ENCODE measurements around the gene TM9SF4.
"Not testable (repeated sequence)": the region's sequence is repeated elsewhere in the genome, so short reads cannot be mapped to it uniquely, and the experiment has no call there.

TM9SF4 gene

DNA sequence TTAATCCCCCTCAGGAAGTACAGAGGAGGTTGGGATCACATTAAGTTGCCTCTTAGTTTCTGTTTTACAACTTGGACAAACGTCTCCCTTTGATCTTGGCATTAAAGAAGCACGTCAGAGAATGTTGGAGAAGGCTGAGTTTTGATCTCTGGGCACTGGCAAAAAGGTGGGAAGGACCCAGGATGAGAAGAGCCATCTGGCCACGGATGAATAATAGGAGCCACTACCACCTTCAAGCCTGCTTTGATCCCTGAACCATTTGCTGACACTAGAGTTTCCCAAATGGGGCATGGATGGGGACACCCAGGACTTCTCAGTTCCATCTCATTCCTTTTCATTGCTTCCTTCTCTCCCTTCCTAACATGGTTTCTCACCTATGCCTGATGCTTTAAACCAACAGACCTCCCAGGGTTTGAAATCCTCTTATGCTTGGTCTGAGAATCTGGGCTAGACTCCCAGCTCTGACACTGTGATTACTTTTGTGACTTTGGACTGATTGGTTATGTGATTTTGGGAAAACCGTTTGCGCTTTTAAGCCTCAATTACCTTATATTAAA lies 5.8 kb downstream of the TM9SF4 start:
- TF ChIP-seq, protein P1, sequence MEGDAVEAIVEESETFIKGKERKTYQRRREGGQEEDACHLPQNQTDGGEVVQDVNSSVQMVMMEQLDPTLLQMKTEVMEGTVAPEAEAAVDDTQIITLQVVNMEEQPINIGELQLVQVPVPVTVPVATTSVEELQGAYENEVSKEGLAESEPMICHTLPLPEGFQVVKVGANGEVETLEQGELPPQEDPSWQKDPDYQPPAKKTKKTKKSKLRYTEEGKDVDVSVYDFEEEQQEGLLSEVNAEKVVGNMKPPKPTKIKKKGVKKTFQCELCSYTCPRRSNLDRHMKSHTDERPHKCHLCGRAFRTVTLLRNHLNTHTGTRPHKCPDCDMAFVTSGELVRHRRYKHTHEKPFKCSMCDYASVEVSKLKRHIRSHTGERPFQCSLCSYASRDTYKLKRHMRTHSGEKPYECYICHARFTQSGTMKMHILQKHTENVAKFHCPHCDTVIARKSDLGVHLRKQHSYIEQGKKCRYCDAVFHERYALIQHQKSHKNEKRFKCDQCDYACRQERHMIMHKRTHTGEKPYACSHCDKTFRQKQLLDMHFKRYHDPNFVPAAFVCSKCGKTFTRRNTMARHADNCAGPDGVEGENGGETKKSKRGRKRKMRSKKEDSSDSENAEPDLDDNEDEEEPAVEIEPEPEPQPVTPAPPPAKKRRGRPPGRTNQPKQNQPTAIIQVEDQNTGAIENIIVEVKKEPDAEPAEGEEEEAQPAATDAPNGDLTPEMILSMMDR (IDR thresholded peaks at IDR 0.05; ENCODE audit: control insufficient read depth, insufficient read depth, low read depth, low read length, missing control alignments) = no peak
- no peak overlapping the region for H3K4me3 ChIP-seq (ENCODE audit: control insufficient read depth, low read depth, low read length)
- no peak for DNase-seq (ENCODE audit: low read depth)

DNA sequence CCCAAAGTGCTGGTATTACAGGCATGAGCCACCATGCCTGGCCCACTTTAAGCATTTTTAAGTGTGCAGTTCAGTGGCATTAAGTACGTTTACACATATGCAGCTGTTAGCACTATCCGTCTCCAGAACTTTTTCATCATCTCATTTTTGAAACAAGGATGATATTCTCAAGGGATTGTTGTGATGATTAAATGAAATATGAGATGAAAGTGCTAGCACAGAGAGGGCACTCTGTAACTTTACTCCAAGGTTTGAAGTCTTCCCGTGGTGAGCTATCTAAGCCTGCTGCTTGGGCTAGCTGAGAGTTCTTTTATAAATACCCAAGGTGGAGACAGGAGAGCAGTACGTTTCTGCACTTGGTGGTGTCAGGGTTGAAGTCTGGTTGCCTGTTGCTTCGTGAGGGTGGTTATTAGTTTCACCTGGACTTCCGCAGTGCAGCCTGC lies 6.6 kb downstream of the TM9SF4 start:
- no peak overlapping the region for H3K4me3 ChIP-seq (ENCODE audit: control insufficient read depth, low read depth, low read length)
- DNase-seq (ENCODE audit: low read depth) = no peak
- TF ChIP-seq, protein P1 (IDR thresholded peaks at IDR 0.05; ENCODE audit: control insufficient read depth, insufficient read depth, low read depth, low read length, missing control alignments) = no peak

DNA sequence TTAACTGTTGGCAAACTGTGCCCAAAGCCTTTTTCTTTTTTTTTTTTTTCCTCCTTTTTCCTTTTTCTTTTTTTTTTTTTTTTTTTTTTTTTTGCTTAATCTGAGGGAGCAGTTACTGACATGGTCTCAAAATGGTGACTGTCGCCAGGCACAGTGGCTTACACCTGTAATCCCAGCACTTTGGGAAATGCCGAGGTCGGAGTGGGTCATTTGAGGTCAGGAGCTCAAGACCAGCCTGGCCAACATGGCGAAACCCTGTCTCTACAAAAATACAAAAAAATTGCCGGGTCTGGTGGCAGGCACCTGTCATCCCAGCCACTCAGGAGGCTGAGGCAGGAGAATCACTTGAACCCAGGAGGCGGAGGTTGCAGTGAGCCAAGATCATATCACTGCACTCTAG lies 7.3 kb downstream of the TM9SF4 start:
- DNase-seq (ENCODE audit: low read depth); H3K4me3 ChIP-seq (ENCODE audit: control insufficient read depth, low read depth, low read length): not testable (repeated sequence)

DNA sequence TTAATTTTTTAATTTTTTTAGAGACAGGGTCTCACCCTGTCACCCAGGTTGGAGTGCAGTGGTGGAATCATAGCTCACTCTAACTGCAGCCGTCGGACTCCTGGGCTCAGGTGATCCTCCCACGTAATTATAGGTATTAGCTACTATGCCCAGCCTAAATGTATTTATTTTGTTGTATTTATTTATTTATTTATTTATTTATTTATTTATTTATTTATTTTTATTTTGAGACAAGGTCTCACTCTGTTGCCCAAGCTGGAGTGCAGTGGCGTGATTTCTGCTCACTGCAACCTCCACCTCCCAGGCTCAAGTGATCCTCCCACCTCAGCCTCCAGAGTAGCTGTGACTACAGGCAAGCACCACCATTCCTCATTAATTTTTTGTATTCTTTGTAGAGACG lies 8.9 kb downstream of the TM9SF4 start:
- not testable (repeated sequence) for H3K4me3 ChIP-seq (ENCODE audit: control insufficient read depth, low read depth, low read length); DNase-seq (ENCODE audit: low read depth)

DNA sequence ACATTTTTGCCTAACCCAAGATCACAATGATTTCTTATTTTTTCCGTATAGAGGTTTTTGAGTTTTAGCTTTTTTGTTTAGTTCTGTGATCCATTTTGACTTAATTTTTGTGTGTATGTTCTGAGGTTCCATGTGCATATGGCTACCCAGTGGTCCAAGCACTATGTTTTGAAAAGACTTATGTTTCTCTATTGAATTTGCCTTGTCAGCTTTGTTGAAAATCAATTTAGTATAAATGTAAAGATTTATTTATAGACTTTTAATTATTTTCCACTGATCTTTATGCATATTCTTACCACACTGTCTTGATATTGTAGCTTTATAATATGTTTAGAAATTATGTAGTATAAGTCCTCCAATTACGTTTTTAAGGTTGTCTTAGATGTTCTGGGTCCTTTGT lies 10.2 kb downstream of the TM9SF4 start:
- TF ChIP-seq, protein P1 (IDR thresholded peaks at IDR 0.05; ENCODE audit: control insufficient read depth, insufficient read depth, low read depth, low read length, missing control alignments) = no peak
- no peak for DNase-seq (ENCODE audit: low read depth)
- H3K4me3 ChIP-seq (ENCODE audit: control insufficient read depth, low read depth, low read length) = no peak overlapping the region

DNA sequence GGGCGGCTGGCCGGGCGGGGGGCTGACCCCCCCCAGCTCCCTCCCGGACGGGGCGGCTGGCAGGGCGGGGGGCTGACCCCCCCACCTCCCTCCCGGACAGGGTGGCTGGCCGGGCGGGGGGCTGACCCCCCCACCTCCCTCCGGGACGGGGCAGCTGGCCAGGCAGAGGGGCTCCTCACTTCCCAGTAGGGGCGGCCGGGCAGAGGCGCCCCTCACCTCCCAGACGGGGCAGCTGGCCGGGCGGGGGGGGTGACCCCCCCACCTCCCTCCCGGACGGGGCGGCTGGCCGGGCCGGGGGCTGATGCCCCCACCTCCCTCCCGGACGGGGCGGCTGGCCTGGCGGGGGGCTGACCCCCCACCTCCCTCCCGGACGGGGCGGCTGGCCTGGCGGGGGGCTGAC lies 12.4 kb downstream of the TM9SF4 start:
- not testable (repeated sequence) for H3K4me3 ChIP-seq (ENCODE audit: control insufficient read depth, low read depth, low read length); DNase-seq (ENCODE audit: low read depth)

DNA sequence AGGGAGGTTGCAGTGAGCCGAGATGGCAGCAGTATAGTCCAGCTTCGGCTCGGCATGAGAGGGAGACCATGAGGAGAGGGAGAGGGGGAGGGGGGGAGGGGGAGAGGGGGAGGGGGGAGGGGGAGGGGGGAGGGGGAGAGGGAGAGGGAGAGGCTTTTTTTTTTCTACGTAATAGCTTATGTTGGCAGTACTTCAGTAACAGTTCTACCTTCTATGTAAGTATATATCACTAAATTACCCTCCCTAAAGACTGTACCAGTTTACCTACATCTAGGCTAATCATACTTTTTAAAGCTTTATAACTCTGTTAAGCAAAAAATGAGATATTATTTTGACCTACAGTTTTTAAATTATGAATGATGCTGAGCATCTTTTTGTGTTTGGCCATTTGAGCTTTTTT lies 13.6 kb downstream of the TM9SF4 start:
- TF ChIP-seq, protein P1 (IDR thresholded peaks at IDR 0.05; ENCODE audit: control insufficient read depth, insufficient read depth, low read depth, low read length, missing control alignments) = no peak
- no peak overlapping the region for H3K4me3 ChIP-seq (ENCODE audit: control insufficient read depth, low read depth, low read length)
- no peak for DNase-seq (ENCODE audit: low read depth)

DNA sequence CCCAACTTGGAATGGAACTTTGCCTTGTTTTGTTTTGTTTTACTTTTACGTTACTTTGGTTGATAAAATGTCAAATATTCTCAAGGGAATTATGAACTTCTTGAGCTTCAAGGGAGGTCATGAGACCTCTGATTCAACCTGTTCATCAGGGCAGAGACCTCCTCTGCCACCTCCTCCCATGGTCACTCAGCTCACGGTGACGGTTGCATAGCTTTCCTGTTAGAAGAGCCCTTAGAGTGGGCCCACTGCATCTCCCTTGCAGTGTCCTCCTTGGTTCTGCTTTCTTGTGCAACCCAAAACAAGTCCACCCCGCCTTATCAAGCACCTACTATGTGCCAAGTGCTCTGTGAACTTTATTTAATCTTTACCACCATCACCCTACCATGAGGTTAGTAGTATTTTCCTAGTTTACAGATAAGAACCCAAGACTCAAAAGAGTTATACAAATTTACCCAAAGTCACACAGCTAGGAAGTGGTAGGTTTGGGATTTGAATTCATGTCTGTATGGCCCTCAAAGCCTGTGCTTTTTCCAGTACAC lies 15.5 kb downstream of the TM9SF4 start:
- DNase-seq (ENCODE audit: low read depth) = no peak
- TF ChIP-seq, protein P1 (IDR thresholded peaks at IDR 0.05; ENCODE audit: control insufficient read depth, insufficient read depth, low read depth, low read length, missing control alignments) = no peak
- H3K4me3 ChIP-seq (ENCODE audit: control insufficient read depth, low read depth, low read length) = no peak overlapping the region
